Measurements from ENCODE around the gene NAT10.

Gene NAT10

GRCh38 chr11:34162493-34162820 lies 57.0 kb downstream of the NAT10 start:
- Mint-ChIP-seq H3K4me1 (ENCODE audit: low read depth) (peaks cover 6% of the 10 kb centered on the region), H3K4me3 (no peak overlapping the region), H3K36me3 (ENCODE audit: low read depth) (peaks cover 1% of the 10 kb centered on the region), H3K9me3 (no peaks in the 10 kb centered on the region), H3K27ac (no peak overlapping the region), H3K27me3 (ENCODE audit: low read depth) (no peaks in the 10 kb centered on the region)

GRCh38 chr11:34162856-34163255 lies 57.4 kb downstream of the NAT10 start:
- Mint-ChIP-seq H3K4me1 (ENCODE audit: low read depth) (peaks cover 4% of the 10 kb centered on the region), H3K9me3 (no peaks in the 10 kb centered on the region), H3K27me3 (ENCODE audit: low read depth) (no peaks in the 10 kb centered on the region), H3K27ac (no peak overlapping the region), H3K4me3 (no peak overlapping the region), H3K36me3 (ENCODE audit: low read depth) (peaks cover 4% of the 10 kb centered on the region)

GRCh38 chr11:34165121-34165520 lies 59.7 kb downstream of the NAT10 start:
- Mint-ChIP-seq H3K4me1 (ENCODE audit: low read depth) (no peaks in the 10 kb centered on the region), H3K27me3 (ENCODE audit: low read depth) (no peaks in the 10 kb centered on the region), H3K4me3 (no peak overlapping the region), H3K27ac (no peak overlapping the region), H3K36me3 (ENCODE audit: low read depth) (peaks cover 4% of the 10 kb centered on the region), H3K9me3 (no peaks in the 10 kb centered on the region)

- no peak overlapping the region for H3K4me3 Mint-ChIP-seq
- no peak overlapping the region for H3K27ac Mint-ChIP-seq
- H3K27me3 Mint-ChIP-seq (ENCODE audit: low read depth): no peaks in the 10 kb centered on the region
- H3K9me3 Mint-ChIP-seq: no peaks in the 10 kb centered on the region
- no peaks in the 10 kb centered on the region for H3K4me1 Mint-ChIP-seq (ENCODE audit: low read depth)
- peaks cover 4% of the 10 kb centered on the region for H3K36me3 Mint-ChIP-seq (ENCODE audit: low read depth)
These were observed 60.5 kb downstream of the NAT10 start for GRCh38 chr11:34165786-34166555.

- H3K9me3 Mint-ChIP-seq: no peaks in the 10 kb centered on the region
These were observed 61.6 kb downstream of the NAT10 start for GRCh38 chr11:34166806-34167740.

GRCh38 chr11:34167961-34168360 lies 62.5 kb downstream of the NAT10 start:
- no peak overlapping the region for H3K4me3 Mint-ChIP-seq
- H3K27me3 Mint-ChIP-seq (ENCODE audit: low read depth): no peaks in the 10 kb centered on the region
- no peak overlapping the region for H3K27ac Mint-ChIP-seq
- no peaks in the 10 kb centered on the region for H3K4me1 Mint-ChIP-seq (ENCODE audit: low read depth)
- H3K9me3 Mint-ChIP-seq: no peaks in the 10 kb centered on the region
- H3K36me3 Mint-ChIP-seq (ENCODE audit: low read depth): peaks cover 4% of the 10 kb centered on the region

More at GRCh38 chr11:34166806-34167740, 61.6 kb downstream of the NAT10 start:
- Mint-ChIP-seq H3K36me3 (ENCODE audit: low read depth) (peaks cover 4% of the 10 kb centered on the region), H3K27me3 (ENCODE audit: low read depth) (no peaks in the 10 kb centered on the region), H3K4me1 (ENCODE audit: low read depth) (no peaks in the 10 kb centered on the region), H3K4me3 (no peak overlapping the region), H3K27ac (no peak overlapping the region)

- H3K36me3 Mint-ChIP-seq (ENCODE audit: low read depth): peaks cover 4% of the 10 kb centered on the region
- no peaks in the 10 kb centered on the region for H3K27me3 Mint-ChIP-seq (ENCODE audit: low read depth)
- peaks cover 3% of the 10 kb centered on the region for H3K4me1 Mint-ChIP-seq (ENCODE audit: low read depth)
- H3K27ac Mint-ChIP-seq: no peak overlapping the region
- H3K9me3 Mint-ChIP-seq: no peaks in the 10 kb centered on the region
- no peak overlapping the region for H3K4me3 Mint-ChIP-seq
These were observed 63.4 kb downstream of the NAT10 start for GRCh38 chr11:34168642-34169420.

GRCh38 chr11:34169686-34170085 lies 64.3 kb downstream of the NAT10 start:
- peaks cover 4% of the 10 kb centered on the region for H3K36me3 Mint-ChIP-seq (ENCODE audit: low read depth)
- no peaks in the 10 kb centered on the region for H3K27me3 Mint-ChIP-seq (ENCODE audit: low read depth)
- H3K27ac Mint-ChIP-seq: no peak overlapping the region
- no peaks in the 10 kb centered on the region for H3K9me3 Mint-ChIP-seq
- peaks cover 4% of the 10 kb centered on the region for H3K4me1 Mint-ChIP-seq (ENCODE audit: low read depth)
- H3K4me3 Mint-ChIP-seq: no peak overlapping the region

- Mint-ChIP-seq H3K36me3 (ENCODE audit: low read depth) (no peaks in the 10 kb centered on the region), H3K4me3 (no peak overlapping the region), H3K4me1 (ENCODE audit: low read depth) (peaks cover 18% of the 10 kb centered on the region), H3K27me3 (ENCODE audit: low read depth) (no peaks in the 10 kb centered on the region), H3K9me3 (no peaks in the 10 kb centered on the region), H3K27ac (no peak overlapping the region)
These were observed 67.6 kb downstream of the NAT10 start for GRCh38 chr11:34173050-34173449.

GRCh38 chr11:34174412-34175041 lies 69.1 kb downstream of the NAT10 start:
- Mint-ChIP-seq H3K27ac (no peak overlapping the region), H3K9me3 (no peaks in the 10 kb centered on the region), H3K4me1 (ENCODE audit: low read depth) (peaks cover 20% of the 10 kb centered on the region), H3K4me3 (peak overlapping the region; percentile 76), H3K36me3 (ENCODE audit: low read depth) (no peaks in the 10 kb centered on the region), H3K27me3 (ENCODE audit: low read depth) (no peaks in the 10 kb centered on the region)

- Mint-ChIP-seq H3K27me3 (ENCODE audit: low read depth) (no peaks in the 10 kb centered on the region), H3K36me3 (ENCODE audit: low read depth) (no peaks in the 10 kb centered on the region), H3K27ac (no peak overlapping the region), H3K9me3 (no peaks in the 10 kb centered on the region), H3K4me1 (ENCODE audit: low read depth) (peaks cover 23% of the 10 kb centered on the region), H3K4me3 (no peak overlapping the region)
These were observed 70.0 kb downstream of the NAT10 start for GRCh38 chr11:34175284-34176019.

GRCh38 chr11:34176751-34177209 lies 71.4 kb downstream of the NAT10 start:
- Mint-ChIP-seq H3K27ac (no peak overlapping the region), H3K27me3 (ENCODE audit: low read depth) (no peaks in the 10 kb centered on the region), H3K4me3 (no peak overlapping the region), H3K4me1 (ENCODE audit: low read depth) (peaks cover 32% of the 10 kb centered on the region), H3K9me3 (no peaks in the 10 kb centered on the region), H3K36me3 (ENCODE audit: low read depth) (no peaks in the 10 kb centered on the region)

GRCh38 chr11:34178209-34178821 lies 72.9 kb downstream of the NAT10 start:
- Mint-ChIP-seq H3K36me3 (ENCODE audit: low read depth) (no peaks in the 10 kb centered on the region), H3K9me3 (no peaks in the 10 kb centered on the region), H3K27ac (no peak overlapping the region), H3K4me3 (no peak overlapping the region), H3K27me3 (ENCODE audit: low read depth) (no peaks in the 10 kb centered on the region), H3K4me1 (ENCODE audit: low read depth) (peaks cover 35% of the 10 kb centered on the region)

Measured in T-helper 1 cell treated with Interleukin-12 subunit alpha and Interleukin-12 subunit beta and Interleukin-4 antibody, amounts not matched to agents 30 μg/mL and 1 μg/mL, for 36 hours (primary cell).